Hair follicular keratinocyte (primary cell): Measurements from ENCODE around the gene LRRC61. TPM values are rescaled to one million over a fixed set of nuclear protein-coding genes. Genes with fewer than 3 reads are reported as not detected.

Experiments
- total RNA-seq: library from RNA; depleted of rRNA; stranded (reverse); fragments of >200 nt; gene quantifications from 2 replicates; pipeline ENCODE4 v1.2.3, GENCODE V29; 2015

The LRRC61 gene
- total RNA-seq: 24.4 and 31.5 TPM in 2 replicates

GRCh38 chr7:150322833-150323681 lies at the start of gene LRRC61, which contains the start of gene ACTR3C:
Gene LRRC61, plus strand, starts transcription at chr7:150323355. Its CDS starts 13,507 bp downstream, at chr7:150336862.
Gene ACTR3C, minus strand, starts transcription at chr7:150323545. Its CDS starts 28,249 bp downstream, at chr7:150295296.

GRCh38 chr7:150341263-150342120 lies 18.3 kb downstream of the LRRC61 start, which contains the start of gene RARRES2:
Gene RARRES2, minus strand, starts transcription at chr7:150341629. Its CDS starts 1,020 bp downstream, at chr7:150340609.

GRCh38 chr7:150368096-150368883 lies 45.1 kb downstream of the LRRC61 start, which contains the start of gene REPIN1:
Gene REPIN1, plus strand, starts transcription at chr7:150368822. Its CDS starts 890 bp downstream, at chr7:150369712.

GRCh38 chr7:150378853-150379440 lies 55.8 kb downstream of the LRRC61 start, which contains the start of gene ZNF775:
Gene ZNF775, plus strand, starts transcription at chr7:150379330. Its CDS starts 9,141 bp downstream, at chr7:150388471.

Other genes starting within 250 kb of the LRRC61 start
- 2.0 and 2.8 TPM in 2 replicates for gene ACTR3C, start 190 bp downstream of the LRRC61 start, total RNA-seq
- not detected in 2 replicates for gene RARRES2, start 18.3 kb downstream of the LRRC61 start, total RNA-seq
- gene REPIN1, start 45.5 kb downstream of the LRRC61 start, total RNA-seq: 28.5 and 36.2 TPM in 2 replicates
- 3.7 and 4.6 TPM in 2 replicates for gene ZNF775, start 56.0 kb downstream of the LRRC61 start, total RNA-seq
- 0.19 TPM in 1 of 2 replicates, not detected in the other for gene GIMAP8, start 127.3 kb downstream of the LRRC61 start, total RNA-seq
- not detected in 2 replicates for gene GIMAP7, start 191.5 kb downstream of the LRRC61 start, total RNA-seq
- not detected in 2 replicates for gene GIMAP4, start 244.0 kb downstream of the LRRC61 start, total RNA-seq